Measurements from ENCODE around the gene CELSR1.

GRCh38 chr22:46406791-46407190 lies 130.6 kb downstream of the CELSR1 start:
- TF ChIP-seq POLR2A (IDR thresholded peaks at IDR 0.05; ENCODE audit: low read length) (no peak), GATA1 (IDR thresholded peaks at IDR 0.05; ENCODE audit: low read depth, low read length) (no peak)

Measured in erythroblast (primary cell).